ENCODE measurements around the gene UBE2R2.
"Not testable (repeated sequence)": the region's sequence is repeated elsewhere in the genome, so short reads cannot be mapped to it uniquely, and the experiment has no call there.

Gene UBE2R2

DNA sequence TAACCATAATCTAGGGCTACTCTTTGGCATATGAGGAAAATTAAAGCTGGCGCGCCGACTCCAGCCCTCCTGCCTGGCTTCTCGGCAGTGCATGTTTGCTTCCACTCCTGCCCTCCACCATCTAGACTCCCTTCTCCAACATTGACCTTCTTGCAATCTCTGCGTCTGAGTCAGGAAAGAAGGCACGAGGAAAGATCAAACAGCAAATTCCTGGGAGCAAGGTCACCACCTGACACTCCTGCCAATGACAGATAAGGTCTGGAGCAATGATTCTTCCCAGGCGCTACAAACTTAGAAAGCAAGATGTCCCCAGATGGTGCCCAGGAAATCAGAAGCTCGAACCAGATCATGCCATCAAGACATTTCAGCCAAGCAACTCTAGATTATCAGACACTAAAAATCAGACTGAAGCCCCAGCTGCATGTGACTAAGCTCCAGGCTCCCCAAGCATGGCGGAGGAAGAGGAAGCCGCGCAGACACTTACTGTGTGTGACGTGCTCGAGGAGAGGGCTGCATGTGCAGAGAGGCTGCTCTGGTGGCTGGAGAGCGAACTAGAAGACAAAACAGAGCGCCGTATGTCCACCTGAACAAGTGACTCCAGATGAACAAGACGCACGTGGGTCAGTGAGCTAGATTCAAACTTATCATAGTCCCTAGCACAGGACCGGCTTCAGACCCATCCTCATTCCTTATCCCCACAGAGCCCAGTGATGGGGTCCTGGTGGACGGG is 115.3 kb downstream of the UBE2R2 start:
- no peak for DNase-seq

DNA sequence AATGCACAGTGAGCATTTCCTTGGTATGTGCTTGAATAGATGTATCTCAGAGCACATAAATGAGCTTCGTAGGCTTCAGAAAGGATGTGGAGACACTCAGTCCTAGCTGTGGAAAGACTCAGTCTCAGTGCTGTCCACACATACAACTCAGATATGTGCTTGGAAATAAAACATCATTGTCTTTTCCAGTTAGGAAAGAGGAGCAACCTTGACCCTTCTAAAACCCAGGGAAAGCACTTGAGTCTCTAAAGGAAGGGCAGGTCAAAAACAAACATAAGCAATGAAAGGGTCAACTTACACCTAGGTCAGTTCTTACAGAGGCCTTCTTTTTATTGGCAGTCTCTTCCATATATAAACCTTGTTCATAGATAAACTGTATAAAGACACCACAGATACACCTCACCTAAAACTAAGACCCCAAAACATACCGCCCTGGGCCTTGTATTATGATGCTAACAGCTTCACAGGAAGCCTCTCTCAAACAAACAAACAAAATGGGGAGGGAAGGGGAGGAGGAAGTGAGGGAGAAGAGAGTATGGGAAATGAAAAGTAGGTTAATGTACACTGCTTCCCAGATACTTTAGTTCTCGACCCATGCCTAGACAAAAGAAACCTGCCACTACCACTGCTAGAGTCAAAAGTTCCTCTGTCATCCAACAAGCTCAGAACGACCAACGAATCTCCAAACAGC is 117.4 kb downstream of the UBE2R2 start:
- no peak for DNase-seq

DNA sequence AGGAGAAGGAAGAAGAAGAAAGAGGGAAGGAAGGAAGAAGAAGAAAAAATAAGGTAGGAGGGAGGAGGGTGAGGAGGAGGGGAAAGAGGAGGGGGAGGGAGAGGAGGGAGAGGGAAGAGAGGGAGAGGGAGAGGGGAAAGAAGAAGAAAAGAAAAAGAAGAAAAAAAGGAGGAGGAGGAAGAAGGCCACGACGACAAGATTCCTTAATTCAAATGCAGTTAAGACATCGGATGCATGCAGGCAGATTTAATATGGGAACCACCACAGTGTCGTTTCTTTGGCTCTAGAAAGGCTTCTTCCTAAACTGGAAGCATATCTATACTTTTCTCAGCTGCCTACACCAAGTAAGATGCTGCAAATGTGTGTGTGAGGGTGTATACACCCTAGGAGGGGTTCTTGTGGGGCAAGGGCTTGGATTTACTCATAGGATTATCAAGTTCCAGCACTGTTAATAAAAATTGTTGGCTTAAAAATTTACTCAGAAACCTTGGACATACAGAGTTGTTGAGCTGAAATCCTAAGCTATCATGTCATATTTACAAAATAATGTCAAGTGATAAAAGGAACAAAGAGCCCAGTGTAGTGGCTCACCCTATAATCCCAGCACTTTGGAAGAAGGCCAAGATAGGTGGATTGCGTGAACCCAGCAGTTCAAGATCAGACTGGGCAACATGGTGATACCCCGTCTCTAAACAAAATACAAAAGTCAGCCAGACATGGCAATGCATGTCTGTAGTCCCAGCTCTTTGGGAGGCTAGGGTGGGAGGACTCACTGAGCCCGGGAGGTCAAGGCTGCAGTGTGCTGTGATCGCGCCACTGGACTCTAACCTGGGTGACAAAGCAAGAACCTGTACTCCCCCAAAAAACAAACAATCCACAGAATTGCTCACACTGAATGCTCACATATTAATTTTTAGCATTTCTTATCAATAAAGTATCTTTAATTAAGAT is 123.2 kb downstream of the UBE2R2 start:
- no peak for DNase-seq

DNA sequence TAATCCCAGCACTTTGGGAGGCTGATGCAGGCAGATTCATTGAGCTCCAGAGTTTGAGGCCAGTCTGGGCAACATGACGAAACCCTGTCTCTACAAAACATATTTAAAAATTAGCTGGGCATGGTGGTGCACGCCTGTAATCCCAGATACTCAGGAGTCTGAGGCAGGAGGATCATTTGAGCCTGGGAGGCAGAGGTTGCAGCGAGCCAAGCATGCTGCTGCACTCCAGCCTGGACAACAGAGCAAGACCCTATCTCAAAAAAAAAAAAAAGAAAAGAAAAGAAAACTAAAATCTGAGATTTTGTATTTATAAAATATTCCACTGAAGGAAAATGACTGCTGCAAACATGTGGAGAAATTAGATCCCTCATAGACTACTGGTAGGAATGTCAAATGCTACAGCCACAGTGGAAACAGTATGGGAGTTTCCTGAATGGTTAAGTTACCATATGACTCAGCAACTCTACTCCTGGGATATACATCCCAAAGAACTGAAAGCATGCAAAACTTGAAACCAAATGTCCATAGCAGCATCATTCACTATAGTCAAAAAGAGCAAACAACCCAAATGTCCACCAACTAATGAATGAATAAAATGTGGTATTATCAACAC is 125.6 kb downstream of the UBE2R2 start:
- no peak for DNase-seq

DNA sequence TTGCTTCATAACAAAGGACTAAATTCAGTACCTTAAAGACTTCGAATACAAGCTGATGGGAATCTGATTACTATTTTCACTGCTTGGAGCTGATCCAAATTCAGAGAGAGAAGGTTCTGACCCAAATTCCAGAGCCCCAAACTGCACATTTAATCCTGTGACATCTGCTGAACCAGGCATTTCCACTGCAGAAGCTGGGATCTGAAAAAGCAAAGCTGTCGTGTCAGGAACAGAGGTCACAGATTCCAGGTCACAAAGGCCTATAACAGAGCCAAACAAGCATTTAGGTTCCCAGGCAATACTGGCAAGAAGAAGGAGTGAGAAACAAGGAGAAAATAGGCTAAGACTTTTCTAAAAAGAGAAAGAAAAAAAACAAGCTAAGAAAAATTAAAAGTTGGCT is 126.4 kb downstream of the UBE2R2 start:
- no peak for DNase-seq

DNA sequence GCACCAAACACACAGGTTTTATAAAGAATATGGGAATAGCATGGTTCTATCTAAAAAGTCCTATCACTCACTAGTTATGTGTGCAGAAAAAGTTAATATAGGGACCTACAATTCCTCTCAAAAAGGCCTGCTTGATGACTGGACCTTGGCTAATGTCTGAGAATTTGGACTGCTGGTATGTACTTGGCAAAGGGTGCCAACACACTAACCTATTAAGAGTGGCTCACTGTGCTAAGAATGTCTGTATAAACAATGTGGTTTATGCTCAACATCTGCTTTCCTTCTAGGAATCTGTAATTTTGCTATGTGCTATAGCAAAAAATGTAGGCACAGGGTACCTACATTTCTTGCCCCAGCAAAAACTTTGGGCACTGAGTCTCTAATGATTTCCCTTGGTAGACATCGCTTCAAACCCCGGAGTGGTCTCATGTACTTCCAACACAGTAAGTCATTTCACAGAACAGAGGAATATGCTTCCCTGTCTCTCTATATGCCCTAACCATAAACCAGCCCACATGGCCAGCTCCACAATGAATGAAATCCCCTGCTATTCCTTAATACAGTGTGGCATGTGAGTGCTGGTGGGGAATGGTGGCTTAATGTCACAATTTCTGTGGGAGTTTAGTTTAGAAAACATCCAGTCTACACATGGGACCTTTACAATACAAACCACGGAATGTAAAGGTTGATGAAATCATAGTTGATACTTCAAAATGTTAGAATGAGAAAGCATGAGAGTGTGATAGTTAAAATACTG is 130.0 kb downstream of the UBE2R2 start:
- DNase-seq: no peak

DNA sequence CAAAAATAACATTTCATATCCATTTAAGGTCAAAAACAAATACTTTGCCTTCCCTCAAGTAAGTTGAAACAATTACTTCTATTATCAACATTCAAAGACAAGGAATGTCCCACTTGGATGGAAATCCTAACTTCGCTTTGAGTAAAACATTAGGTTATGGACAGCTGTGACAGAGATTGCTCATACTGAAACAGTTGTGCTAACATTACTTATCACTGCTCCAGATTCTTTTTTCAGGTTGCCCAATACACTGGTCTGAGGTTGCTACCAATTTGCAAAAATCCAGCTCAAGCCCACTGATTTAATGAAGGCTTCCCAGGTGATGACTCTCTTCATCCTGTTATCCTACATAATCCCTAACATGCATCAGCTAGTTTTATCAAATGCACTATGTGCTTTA is 133.4 kb downstream of the UBE2R2 start:
- DNase-seq: no peak

DNA sequence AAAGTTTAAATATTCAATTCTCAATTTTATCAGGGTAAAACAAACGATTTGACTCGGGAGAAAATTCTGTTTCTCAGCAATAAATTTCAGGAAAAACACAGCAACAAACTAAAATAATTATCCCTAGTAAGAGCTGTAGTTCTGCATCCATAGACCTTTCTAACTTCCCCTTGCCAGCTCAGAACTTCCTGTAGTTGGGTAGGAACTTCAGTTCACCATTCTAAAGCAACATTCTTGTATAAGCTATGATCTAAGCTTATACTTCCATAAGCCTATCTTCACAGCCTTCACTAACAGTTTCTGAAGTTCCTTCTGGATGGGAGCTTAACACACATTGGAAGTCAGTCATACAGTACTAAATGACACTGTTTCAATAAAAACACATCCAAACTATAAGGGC is 135.1 kb downstream of the UBE2R2 start:
- no peak for DNase-seq

DNA sequence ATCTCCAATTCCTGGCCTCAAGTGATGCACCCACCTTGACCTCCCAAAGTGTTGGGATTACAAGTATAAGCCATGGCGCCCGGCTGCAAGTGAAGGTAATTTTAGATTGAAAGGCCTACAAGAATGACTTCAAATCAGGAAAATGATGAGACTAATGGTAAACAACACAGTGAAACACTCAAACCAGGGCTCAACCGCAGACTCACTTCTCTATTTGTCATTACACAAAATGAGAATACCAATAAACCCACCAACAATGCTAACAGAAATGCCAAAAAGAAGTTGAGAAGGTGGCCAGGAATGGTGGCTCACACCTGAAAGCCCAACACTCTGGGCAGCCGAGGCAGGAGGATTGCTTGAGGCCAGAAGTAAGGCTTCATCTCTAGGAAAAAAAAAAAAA is 139.6 kb downstream of the UBE2R2 start:
- DNase-seq: no peak

DNA sequence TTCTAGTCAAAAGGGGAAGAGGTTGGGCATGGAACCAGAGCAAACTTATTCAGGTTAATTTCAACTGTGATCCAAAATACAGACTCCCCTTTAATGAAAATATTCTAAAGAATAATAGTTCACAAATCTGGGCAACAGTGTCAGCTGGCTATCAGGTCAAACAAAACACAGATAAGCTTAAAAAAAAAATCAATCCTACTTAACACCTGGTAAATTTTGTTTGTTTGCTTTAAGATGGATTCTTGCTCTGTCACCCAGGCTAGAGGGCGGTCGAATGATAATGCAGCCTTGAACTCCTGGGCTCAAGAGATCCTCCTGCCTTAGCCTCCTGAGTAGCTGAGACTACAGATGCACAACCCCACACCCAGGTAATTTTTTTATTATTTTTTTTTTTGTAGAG is 142.8 kb downstream of the UBE2R2 start:
- DNase-seq: no peak

DNA sequence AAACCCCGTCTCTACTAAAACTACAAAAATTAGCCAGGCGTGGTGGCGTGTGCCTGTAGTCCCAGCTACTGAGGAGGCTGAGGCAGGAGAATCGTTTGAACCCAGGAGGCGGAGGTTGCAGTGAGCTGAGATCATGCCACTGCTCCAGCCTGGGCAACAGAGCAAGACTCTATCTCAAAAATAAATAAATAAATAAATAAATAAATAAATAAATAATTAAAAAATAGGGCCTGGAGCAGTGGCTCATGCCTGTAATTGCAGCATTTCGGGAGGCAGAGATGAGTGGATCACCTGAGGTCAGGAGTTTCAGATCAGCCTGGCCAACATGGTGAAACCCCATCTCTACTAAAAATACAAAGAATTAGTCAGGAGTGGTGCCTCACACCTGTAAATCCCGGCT is 145.5 kb downstream of the UBE2R2 start:
- DNase-seq: not testable (repeated sequence)

DNA sequence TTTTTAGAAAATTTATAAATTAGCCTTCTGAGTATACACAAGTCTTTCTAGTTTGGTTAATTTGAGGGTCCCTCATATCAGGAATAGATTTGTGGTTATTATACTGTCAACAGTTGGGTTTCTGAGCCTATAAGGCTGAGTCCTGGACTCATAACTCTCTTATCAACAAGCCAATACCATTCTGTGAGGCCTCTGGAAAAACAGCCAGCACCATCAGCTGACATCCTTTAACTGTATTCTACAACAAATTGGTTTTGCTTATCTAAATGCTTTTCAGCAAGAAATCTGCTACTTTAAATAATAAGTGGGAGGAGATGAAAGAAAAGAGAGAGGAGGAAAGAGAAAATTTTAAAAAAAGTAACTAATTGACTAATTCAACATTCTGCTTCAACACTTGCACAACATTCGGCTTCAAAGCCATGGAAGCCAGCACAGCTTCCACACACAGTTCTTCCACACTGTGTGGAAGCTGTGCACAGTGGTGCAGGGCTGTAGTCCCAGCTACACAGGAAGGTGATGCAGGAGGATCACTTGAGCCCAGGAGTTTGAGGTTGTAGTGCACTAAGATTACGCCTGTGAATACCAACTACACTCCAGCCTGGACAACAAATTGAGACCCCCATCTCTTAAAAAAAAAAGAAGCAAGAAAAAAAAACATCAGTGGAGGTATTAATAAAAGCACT is 147.3 kb downstream of the UBE2R2 start:
- no peak for DNase-seq

Data from cortex of kidney (tissue), 1 donor.